Cardiac muscle cell (in vitro differentiated cells and primary cell): ENCODE data around the gene FHIT. TPM values are rescaled to one million over a fixed set of nuclear protein-coding genes. Genes with fewer than 3 reads are reported as not detected.

Experiments used
- DNase-seq, 2 donors: peaks; one replicate each; pipeline versions ENCODE4 v3.0.0 to v3.0.0-alpha.2; 2010 to 2017; ENCODE audit warnings: low read depth in 1 of 2, low spot score in 1 of 2
- H3K27ac ChIP-seq: fragments of 200-600 bp; sonication (generic); 2 replicates; pipeline ENCODE4 v1.5.1; 2016
- H3K27me3 ChIP-seq: fragments of 200-600 bp; sonication (generic); 2 replicates; pipeline ENCODE4 v1.6.0; 2016; ENCODE audit warnings: control low read depth
- H3K36me3 ChIP-seq: fragments of 200-600 bp; sonication (generic); 2 replicates; pipeline ENCODE4 v1.5.1; 2016; ENCODE audit warnings: control low read depth
- H3K4me1 ChIP-seq: fragments of 200-600 bp; sonication (generic); 2 replicates; pipeline ENCODE4 v1.8.1; 2017; ENCODE audit warnings: low read depth, mild to moderate bottlenecking, mixed run types
- H3K4me3 ChIP-seq: fragments of 200-600 bp; sonication (generic); 2 replicates; pipeline ENCODE4 v1.5.1; 2016; ENCODE audit warnings: mild to moderate bottlenecking
- H3K9me3 ChIP-seq: fragments of 200-600 bp; sonication (generic); 2 replicates; pipeline ENCODE4 v1.5.1; 2017; ENCODE audit warnings: low read depth, mild to moderate bottlenecking, control low read depth
- CTCF ChIP-seq: IDR thresholded peaks from 2 replicates; pipeline ENCODE4 v1.5.1; 2012; ENCODE audit warnings: low read depth, mild to moderate bottlenecking, low read length
- polyA plus RNA-seq: library from polyadenylated mRNA; unstranded; fragments of >200 nt; fragmentation: Nextera tagmentation; extraction: Ambion mirVana; gene quantifications from 2 replicates; pipeline ENCODE4 v1.2.1, GENCODE V29; 2016
- total RNA-seq: library from RNA; depleted of rRNA; stranded (reverse); fragments of >200 nt; gene quantifications from 2 replicates; pipeline ENCODE4 v1.2.3, GENCODE V29; 2016

FHIT gene
- total and polyA plus RNA-seq, 2 experiments from 2014 or later: 6.9 to 12.5 TPM

- H3K4me3 ChIP-seq: no peak overlapping the region
- no peak for TF ChIP-seq CTCF
- no peaks in the 10 kb centered on the region for H3K4me1 ChIP-seq
- no peaks in the 10 kb centered on the region for H3K27me3 ChIP-seq
- no peaks in the 10 kb centered on the region for H3K36me3 ChIP-seq
- H3K27ac ChIP-seq: no peak overlapping the region
- no peaks in the 10 kb centered on the region for H3K9me3 ChIP-seq
- DNase-seq: no peak
Measured at GRCh38 chr3:60080648-60081047, 1170.6 kb downstream of the FHIT start.

GRCh38 chr3:60079076-60079475 lies 1172.2 kb downstream of the FHIT start:
- H3K4me3 ChIP-seq: no peak overlapping the region
- H3K36me3 ChIP-seq: no peaks in the 10 kb centered on the region
- no peaks in the 10 kb centered on the region for H3K9me3 ChIP-seq
- DNase-seq: no peak
- H3K4me1 ChIP-seq: no peaks in the 10 kb centered on the region
- H3K27me3 ChIP-seq: no peaks in the 10 kb centered on the region
- no peak overlapping the region for H3K27ac ChIP-seq
- no peak for TF ChIP-seq CTCF

- no peak for TF ChIP-seq CTCF
- no peak for DNase-seq
Measured at GRCh38 chr3:60076331-60076730, 1174.9 kb downstream of the FHIT start.

GRCh38 chr3:60073942-60074341 lies 1177.3 kb downstream of the FHIT start:
- H3K4me3 ChIP-seq: no peak overlapping the region
- no peak overlapping the region for H3K27ac ChIP-seq
- no peaks in the 10 kb centered on the region for H3K36me3 ChIP-seq
- DNase-seq: no peak
- peaks cover 2% of the 10 kb centered on the region for H3K4me1 ChIP-seq
- H3K27me3 ChIP-seq: no peaks in the 10 kb centered on the region
- TF ChIP-seq CTCF: no peak
- H3K9me3 ChIP-seq: no peaks in the 10 kb centered on the region

More at GRCh38 chr3:60076331-60076730, 1174.9 kb downstream of the FHIT start:
- H3K36me3 ChIP-seq: no peaks in the 10 kb centered on the region
- H3K4me3 ChIP-seq: no peak overlapping the region
- peaks cover 2% of the 10 kb centered on the region for H3K4me1 ChIP-seq
- H3K9me3 ChIP-seq: no peaks in the 10 kb centered on the region
- H3K27ac ChIP-seq: no peak overlapping the region
- no peaks in the 10 kb centered on the region for H3K27me3 ChIP-seq

GRCh38 chr3:60073228-60073627 lies 1178.0 kb downstream of the FHIT start:
- Histone ChIP-seq H3K27ac (no peak overlapping the region), H3K36me3 (no peaks in the 10 kb centered on the region), H3K27me3 (no peaks in the 10 kb centered on the region), H3K4me3 (no peak overlapping the region), H3K4me1 (peaks cover 2% of the 10 kb centered on the region), H3K9me3 (no peaks in the 10 kb centered on the region)
- no peak for DNase-seq
- no peak for TF ChIP-seq CTCF

- no peaks in the 10 kb centered on the region for H3K27me3 ChIP-seq
- H3K4me3 ChIP-seq: no peak overlapping the region
- no peaks in the 10 kb centered on the region for H3K36me3 ChIP-seq
- TF ChIP-seq CTCF: no peak
- peaks cover 2% of the 10 kb centered on the region for H3K4me1 ChIP-seq
- no peak overlapping the region for H3K27ac ChIP-seq
- H3K9me3 ChIP-seq: no peaks in the 10 kb centered on the region
- DNase-seq: no peak
Measured at GRCh38 chr3:60070366-60070765, 1180.9 kb downstream of the FHIT start.
